Fibroblast of the aortic adventitia (primary cell): Measurements from ENCODE around the gene PPM1D. TPM values are rescaled to one million over a fixed set of nuclear protein-coding genes. Genes with fewer than 3 reads are reported as not detected.

Source experiments
- DNase-seq: peaks from one replicate; pipeline ENCODE4 v3.0.0-alpha.2; 2010; ENCODE audit warnings: low read depth
- H3K4me3 ChIP-seq: 2 replicates; pipeline ENCODE4 v1.5.1; 2011; ENCODE audit warnings: low read depth, mild to moderate bottlenecking, control low read depth, low read length, moderate library complexity
- CTCF ChIP-seq: IDR thresholded peaks from 2 replicates; pipeline ENCODE4 v1.5.1; 2011; ENCODE audit warnings: mild to moderate bottlenecking, low read length, control low read depth, inconsistent platforms; ENCODE audit not compliant: insufficient read depth
- total RNA-seq: library from RNA; depleted of rRNA; stranded (reverse); fragments of >200 nt; gene quantifications from 2 replicates; pipeline ENCODE4 v1.2.3, GENCODE V29; 2012; ENCODE audit warnings: low replicate concordance

The PPM1D gene
- total RNA-seq, 1 donor, result 8.7 TPM

GRCh38 chr17:60594734-60595133 lies 5.3 kb upstream of the PPM1D start:
- DNase-seq, result no peak
- no peak for TF ChIP-seq CTCF
- no peak overlapping the region for H3K4me3 ChIP-seq

DNA sequence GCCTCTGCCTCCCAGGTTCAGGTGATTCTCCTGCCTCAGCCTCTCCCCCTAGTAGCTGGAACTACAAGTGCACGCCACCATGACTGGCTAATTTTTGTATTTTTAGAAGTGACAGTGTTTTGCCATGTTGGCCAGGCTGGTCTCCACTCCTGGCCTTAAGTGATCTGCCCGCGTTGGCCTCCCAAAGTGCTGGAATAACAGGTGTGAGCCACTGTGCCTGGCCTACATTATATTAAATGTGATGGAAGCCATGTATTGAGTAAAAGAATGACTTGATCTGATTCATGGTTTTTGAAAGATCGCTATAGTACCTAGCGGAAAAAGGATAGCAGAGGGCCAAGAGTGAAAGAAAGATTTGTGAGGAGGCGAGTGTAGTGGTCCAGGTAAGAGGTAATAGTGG lies 2.7 kb upstream of the PPM1D start:
- TF ChIP-seq CTCF, result no peak
- no peak for DNase-seq
- H3K4me3 ChIP-seq, result no peak overlapping the region

DNA sequence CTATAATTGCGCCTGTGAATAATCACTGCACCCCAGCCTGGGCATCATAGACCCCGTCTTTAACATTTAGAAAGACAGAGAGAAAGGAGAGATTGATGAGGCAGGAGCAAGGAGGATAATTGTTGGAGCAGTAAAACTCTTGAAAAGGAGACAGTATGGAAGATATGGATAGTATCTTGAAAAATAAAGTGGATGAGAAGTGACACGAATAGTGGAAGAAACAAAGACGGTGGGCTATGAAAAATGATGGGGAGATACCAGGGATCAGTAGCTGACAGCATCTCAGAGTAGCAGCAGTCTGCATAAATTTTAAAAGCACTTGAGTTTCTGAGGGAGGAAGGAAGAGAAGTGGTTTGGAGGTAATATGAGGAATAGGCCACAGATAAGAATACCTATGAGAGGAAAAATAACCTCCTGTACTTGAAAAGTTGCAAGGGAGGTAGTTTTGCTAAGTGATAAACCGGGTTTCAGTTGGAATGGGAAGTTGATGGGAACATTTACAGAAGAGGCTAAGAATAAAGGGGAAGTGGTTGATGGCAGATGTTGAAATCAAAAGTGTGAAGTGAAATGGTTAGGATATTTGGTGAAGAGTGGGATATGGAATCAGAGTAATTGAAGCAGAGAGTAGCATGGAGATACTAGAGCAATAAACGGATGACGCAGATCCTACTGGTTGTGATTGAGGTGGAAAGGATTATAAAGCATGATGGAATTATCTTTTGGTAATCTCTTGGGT lies 1.8 kb upstream of the PPM1D start:
- no peak for DNase-seq
- TF ChIP-seq CTCF, result no peak

GRCh38 chr17:60599220-60599619 lies 773 bp upstream of the PPM1D start:
- peak overlapping the region; percentile 89 for H3K4me3 ChIP-seq
- no peak for DNase-seq
- TF ChIP-seq CTCF, result no peak

More for the DNA sequence above, 1.8 kb upstream of the PPM1D start:
- no peak overlapping the region for H3K4me3 ChIP-seq

- H3K4me3 ChIP-seq, result peak overlapping the region; percentile 100
- peak; percentile 88 for DNase-seq
- TF ChIP-seq CTCF, result peak; percentile 86
These were observed 775 bp downstream of the PPM1D start for GRCh38 chr17:60600490-60601446.

DNA sequence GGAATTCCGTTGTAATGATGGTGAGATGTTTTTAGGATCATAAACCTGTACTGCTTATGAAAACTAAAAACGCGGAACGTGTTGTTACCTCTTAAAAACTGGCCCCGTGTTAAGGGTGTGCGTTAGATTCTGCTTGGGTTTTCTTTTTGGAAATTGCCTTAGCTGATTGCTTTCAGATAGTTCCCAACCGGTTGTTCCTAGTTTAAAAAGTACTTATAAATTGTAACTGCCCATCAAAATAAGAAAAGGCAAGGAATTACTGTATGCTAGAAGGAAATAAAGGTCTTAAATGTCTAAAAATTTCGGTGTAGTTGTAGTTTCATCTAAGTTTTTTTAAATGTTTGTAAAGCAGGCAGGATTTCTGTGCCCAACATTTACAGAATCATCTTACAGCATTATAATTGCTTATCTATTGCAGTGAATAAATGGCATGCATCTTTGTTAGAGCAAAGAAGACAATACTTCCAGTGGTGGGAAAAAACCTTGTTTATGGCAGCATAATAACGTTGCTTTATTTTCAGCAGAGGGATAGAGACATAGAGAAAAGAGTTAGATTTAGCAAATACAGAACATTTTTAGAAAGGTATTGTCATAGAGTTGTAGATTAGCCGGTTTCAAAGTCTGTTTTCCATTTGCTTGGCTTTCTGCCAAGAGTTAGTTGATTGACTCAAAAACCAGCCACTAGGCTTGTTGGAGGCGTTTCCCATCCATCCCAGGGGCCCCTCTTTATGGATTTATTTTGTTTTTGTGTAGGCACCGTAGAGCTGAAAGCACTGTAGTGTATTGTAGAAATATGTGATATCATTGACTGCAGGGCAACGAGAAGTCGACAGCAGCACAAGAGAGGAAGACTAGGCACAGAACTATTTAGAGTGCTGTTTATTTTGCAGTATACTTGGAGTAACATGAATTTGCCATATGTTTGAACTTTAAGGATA lies 1.7 kb downstream of the PPM1D start:
- peak overlapping the region; percentile 100 for H3K4me3 ChIP-seq
- DNase-seq, result peak; percentile 91
- no peak for TF ChIP-seq CTCF
